ENCODE results near the gene DBN1. TPM values are rescaled to one million over a fixed set of nuclear protein-coding genes. Genes with fewer than 3 reads are reported as not detected.
A peak's percentile ranks its signal among the peaks of the same experiment; 100 is the strongest.

DBN1 gene
- total and polyA plus RNA-seq, 2 donors (not counting 3 experiments of a cell fraction or from before 2014, with no cell fraction given) = 198 to 336 TPM

DNA sequence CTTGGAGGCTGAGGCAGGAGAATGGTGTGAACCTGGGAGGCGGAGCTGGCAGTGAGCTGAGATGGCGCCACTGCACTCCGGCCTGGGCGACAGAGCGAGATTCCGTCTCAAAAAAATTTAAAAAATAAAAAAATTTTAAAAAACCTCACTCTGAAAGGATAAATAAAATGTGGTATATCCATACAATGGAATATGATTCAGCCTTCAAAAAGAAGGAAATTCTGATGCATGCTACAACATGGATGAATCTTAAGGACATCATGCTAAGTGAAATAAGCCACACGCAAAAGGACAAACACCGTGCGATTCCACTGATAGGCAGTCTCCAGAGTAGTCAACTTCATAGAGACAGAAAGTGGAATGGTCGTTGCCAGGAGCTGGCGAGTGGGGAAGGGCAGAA is 8.4 kb downstream of the DBN1 start:
- CTCF ChIA-PET = no interaction called here
- peaks cover 25% of the 10 kb centered on the region for H3K4me1 ChIP-seq (ENCODE audit: control insufficient read depth, extremely low read depth, insufficient read depth, low read length)
- FAIRE-seq = no peak
- no peak overlapping the region for H3K4me3 ChIP-seq (replicated peaks in 1 of 3; ENCODE audit: insufficient read depth in 1 of 3, low read depth in 1 of 3, low read length in 3 of 3)
- dilution Hi-C loops (cut with MboI; ENCODE audit: extremely low pct_ligation_motif_present, low sequenced_read_pairs) = no loop called here
- BruUV-seq (replicated peaks) = no TSS peak
- H3K9ac ChIP-seq (replicated peaks; ENCODE audit: extremely low read depth, insufficient read depth, low read length) = no peak overlapping the region
- H3K79me2 ChIP-seq (ENCODE audit: control insufficient read depth, insufficient read depth, low read length) = peaks cover 23% of the 10 kb centered on the region
- intact Hi-C loops (cut with micrococcal nuclease) = no loop called here
- H3K27ac ChIP-seq (ENCODE audit: insufficient read depth, low read depth, low read length) = no peak overlapping the region
- no peak overlapping the region for H2AFZ ChIP-seq (ENCODE audit: low read depth, low read length)
- peaks cover 16 to 41% of the 10 kb centered on the region in 2 experiments for H3K36me3 ChIP-seq (ENCODE audit: control insufficient read depth in 2 of 2, extremely low read depth in 1 of 2, insufficient read depth in 2 of 2, low read length in 2 of 2)
- H4K20me1 ChIP-seq (replicated peaks; ENCODE audit: control insufficient read depth, extremely low read depth, insufficient read depth, low read length) = no peaks in the 10 kb centered on the region
- no peaks in the 10 kb centered on the region for H3K27me3 ChIP-seq (ENCODE audit: control insufficient read depth in 2 of 2, insufficient read depth in 2 of 2, low read length in 2 of 2)
- POLR2A ChIA-PET = no interaction called here
- H3K9me1 ChIP-seq (replicated peaks; ENCODE audit: control insufficient read depth, extremely low read depth, insufficient read depth, low read length) = no peaks in the 10 kb centered on the region
- H3K9me3 ChIP-seq (replicated peaks; ENCODE audit: control insufficient read depth, insufficient read depth, low read length) = no peaks in the 10 kb centered on the region
- DNase-seq (ENCODE audit: low read depth, low spot score) = no peak
- H3K4me2 ChIP-seq (ENCODE audit: insufficient read depth, low read length) = no peak overlapping the region
- TF ChIP-seq GATA2 (IDR thresholded peaks at IDR 0.05; ENCODE audit: insufficient read depth, insufficient read length, low read depth, low read length) (no peak), EZH2 (IDR thresholded peaks at IDR 0.05; ENCODE audit: borderline replicate concordance, low read depth, low read length, severe bottlenecking) (no peak), FOS (IDR thresholded peaks at IDR 0.05; ENCODE audit: borderline replicate concordance, insufficient read depth, low read length) (no peak)
- TF ChIP-seq, protein P1, sequence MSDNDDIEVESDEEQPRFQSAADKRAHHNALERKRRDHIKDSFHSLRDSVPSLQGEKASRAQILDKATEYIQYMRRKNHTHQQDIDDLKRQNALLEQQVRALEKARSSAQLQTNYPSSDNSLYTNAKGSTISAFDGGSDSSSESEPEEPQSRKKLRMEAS (IDR thresholded peaks at IDR 0.05; ENCODE audit: insufficient read depth, insufficient read length) = no peak

DNA sequence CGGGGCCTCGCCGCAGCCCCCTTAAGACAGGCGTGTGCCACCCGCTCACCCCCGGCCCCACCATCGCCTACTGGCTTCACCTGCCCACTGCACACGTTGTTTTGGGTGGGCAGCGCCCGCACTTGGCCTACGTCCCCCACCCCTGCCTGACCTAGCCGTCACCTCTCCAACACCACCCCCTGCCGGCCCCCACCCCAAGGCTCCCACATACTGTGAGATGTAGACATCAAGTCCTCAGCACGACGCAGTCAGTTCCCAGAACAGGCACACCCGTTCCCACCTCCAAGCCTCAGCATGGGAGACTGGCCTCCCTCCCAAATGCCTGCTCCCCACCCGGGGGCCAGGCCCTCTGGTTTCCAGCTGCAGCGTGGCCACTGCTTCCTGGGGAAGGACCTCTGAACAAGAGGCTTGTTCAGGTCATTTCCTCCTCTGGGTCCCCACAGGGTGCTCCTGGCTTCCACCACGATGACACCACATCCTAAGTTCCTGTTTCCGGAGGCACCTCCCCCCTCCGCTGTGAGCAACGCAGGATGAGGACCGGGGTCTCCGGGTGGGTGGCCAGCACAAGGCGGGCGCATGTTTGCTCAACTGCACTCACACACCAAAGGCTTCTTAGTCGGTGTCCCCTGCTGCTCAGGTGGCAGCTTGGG is 11.3 kb downstream of the DBN1 start:
- peak; percentile 89 for FAIRE-seq
- ChIA-PET POLR2A (interaction anchor here (1.5 kb wide), 1 partner anchor 10 kb away, joined by 5 read pairs; no protein-coding TSS in a partner anchor), CTCF (interaction anchor here (1.0 to 2.2 kb wide), 2 partner anchors 14 to 71 kb away, joined by 3 to 9 read pairs; no protein-coding TSS in a partner anchor)
- no TSS peak for BruUV-seq (replicated peaks)
- peaks cover 17% of the 10 kb centered on the region for H3K4me1 ChIP-seq (ENCODE audit: control insufficient read depth, extremely low read depth, insufficient read depth, low read length)
- peak overlapping the region; percentile 63 for H3K27ac ChIP-seq (ENCODE audit: insufficient read depth, low read depth, low read length)
- peaks cover 3% of the 10 kb centered on the region for H3K79me2 ChIP-seq (ENCODE audit: control insufficient read depth, insufficient read depth, low read length)
- H3K27me3 ChIP-seq (ENCODE audit: control insufficient read depth in 2 of 2, insufficient read depth in 2 of 2, low read length in 2 of 2) = no peaks in the 10 kb centered on the region
- H3K9me3 ChIP-seq (replicated peaks; ENCODE audit: control insufficient read depth, insufficient read depth, low read length) = no peaks in the 10 kb centered on the region
- H4K20me1 ChIP-seq (replicated peaks; ENCODE audit: control insufficient read depth, extremely low read depth, insufficient read depth, low read length) = no peaks in the 10 kb centered on the region
- H3K4me2 ChIP-seq (ENCODE audit: insufficient read depth, low read length) = peak overlapping the region; percentile 5
- intact Hi-C loops (cut with micrococcal nuclease) (loop anchor here (1.0 kb wide), 1 partner anchor 10 kb away; no protein-coding TSS in a partner anchor), dilution Hi-C loops (cut with MboI; ENCODE audit: extremely low pct_ligation_motif_present, low sequenced_read_pairs) (no loop called here)
- DNase-seq (ENCODE audit: low read depth, low spot score) = peak; percentile 57
- H3K36me3 ChIP-seq (ENCODE audit: control insufficient read depth in 2 of 2, extremely low read depth in 1 of 2, insufficient read depth in 2 of 2, low read length in 2 of 2) = peaks cover 19 to 51% of the 10 kb centered on the region in 2 experiments
- H3K4me3 ChIP-seq (replicated peaks in 1 of 3; ENCODE audit: insufficient read depth in 1 of 3, low read depth in 1 of 3, low read length in 3 of 3) = no peak overlapping the region
- TF ChIP-seq FOS (IDR thresholded peaks at IDR 0.05; ENCODE audit: borderline replicate concordance, insufficient read depth, low read length) (peak; percentile 66), EZH2 (IDR thresholded peaks at IDR 0.05; ENCODE audit: borderline replicate concordance, low read depth, low read length, severe bottlenecking) (no peak), MYC (IDR thresholded peaks at IDR 0.05; ENCODE audit: low read depth, low read length) (no peak), POLR2AphosphoS5 (IDR thresholded peaks at IDR 0.05; ENCODE audit: insufficient read depth, low read depth, low read length) (peak; percentile 95), POLR2A (IDR thresholded peaks at IDR 0.05; ENCODE audit: low read depth, low read length) (peak; percentile 52), GATA2 (IDR thresholded peaks at IDR 0.05; ENCODE audit: insufficient read depth, insufficient read length, low read depth, low read length) (no peak), JUN (IDR thresholded peaks at IDR 0.05; ENCODE audit: borderline replicate concordance, insufficient read depth, insufficient read length, low read depth) (no peak)
- TF ChIP-seq, protein P1 (IDR thresholded peaks at IDR 0.05; ENCODE audit: insufficient read depth, insufficient read length) = no peak
- TF ChIP-seq, protein P2, sequence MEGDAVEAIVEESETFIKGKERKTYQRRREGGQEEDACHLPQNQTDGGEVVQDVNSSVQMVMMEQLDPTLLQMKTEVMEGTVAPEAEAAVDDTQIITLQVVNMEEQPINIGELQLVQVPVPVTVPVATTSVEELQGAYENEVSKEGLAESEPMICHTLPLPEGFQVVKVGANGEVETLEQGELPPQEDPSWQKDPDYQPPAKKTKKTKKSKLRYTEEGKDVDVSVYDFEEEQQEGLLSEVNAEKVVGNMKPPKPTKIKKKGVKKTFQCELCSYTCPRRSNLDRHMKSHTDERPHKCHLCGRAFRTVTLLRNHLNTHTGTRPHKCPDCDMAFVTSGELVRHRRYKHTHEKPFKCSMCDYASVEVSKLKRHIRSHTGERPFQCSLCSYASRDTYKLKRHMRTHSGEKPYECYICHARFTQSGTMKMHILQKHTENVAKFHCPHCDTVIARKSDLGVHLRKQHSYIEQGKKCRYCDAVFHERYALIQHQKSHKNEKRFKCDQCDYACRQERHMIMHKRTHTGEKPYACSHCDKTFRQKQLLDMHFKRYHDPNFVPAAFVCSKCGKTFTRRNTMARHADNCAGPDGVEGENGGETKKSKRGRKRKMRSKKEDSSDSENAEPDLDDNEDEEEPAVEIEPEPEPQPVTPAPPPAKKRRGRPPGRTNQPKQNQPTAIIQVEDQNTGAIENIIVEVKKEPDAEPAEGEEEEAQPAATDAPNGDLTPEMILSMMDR (IDR thresholded peaks at IDR 0.05; ENCODE audit: extremely low read depth in 1 of 2, insufficient read depth in 1 of 2, low read depth in 1 of 2, low read length in 2 of 2) = no peak
- H2AFZ ChIP-seq (ENCODE audit: low read depth, low read length) = no peak overlapping the region
- no peaks in the 10 kb centered on the region for H3K9me1 ChIP-seq (replicated peaks; ENCODE audit: control insufficient read depth, extremely low read depth, insufficient read depth, low read length)
- H3K9ac ChIP-seq (replicated peaks; ENCODE audit: extremely low read depth, insufficient read depth, low read length) = peak overlapping the region; percentile 0
